C4-2B (cell line): ENCODE results near the gene GUSB.
"Not testable (repeated sequence)": the region's sequence is repeated elsewhere in the genome, so short reads cannot be mapped to it uniquely, and the experiment has no call there.

ENCODE experiments used
- H3K27ac ChIP-seq: fragments of 450-650 bp; 2 replicates; pipeline ENCODE4 v1.5.1; 2017
- CTCF ChIP-seq: fragments of 450-650 bp; conservative IDR thresholded peaks from 2 replicates; pipeline ENCODE4 v1.5.1; 2017; ENCODE audit warnings: mild to moderate bottlenecking
- ZFX ChIP-seq: fragments of 450-650 bp; IDR thresholded peaks from 2 replicates; pipeline ENCODE4 v1.6.1; 2017

The GUSB gene

GRCh38 chr7:65981965-65982792 is at the start of gene GUSB:
TSS of gene GUSB (minus strand) at chr7:65982213. CDS start at chr7:65982183, 30 bp downstream.
- TF ChIP-seq ZFX (peak; percentile 85; the same call in 1 of the 2 replicates), CTCF (no peak)
- peak within 1 kb of the TSS; percentile 86 for H3K27ac ChIP-seq

DNA sequence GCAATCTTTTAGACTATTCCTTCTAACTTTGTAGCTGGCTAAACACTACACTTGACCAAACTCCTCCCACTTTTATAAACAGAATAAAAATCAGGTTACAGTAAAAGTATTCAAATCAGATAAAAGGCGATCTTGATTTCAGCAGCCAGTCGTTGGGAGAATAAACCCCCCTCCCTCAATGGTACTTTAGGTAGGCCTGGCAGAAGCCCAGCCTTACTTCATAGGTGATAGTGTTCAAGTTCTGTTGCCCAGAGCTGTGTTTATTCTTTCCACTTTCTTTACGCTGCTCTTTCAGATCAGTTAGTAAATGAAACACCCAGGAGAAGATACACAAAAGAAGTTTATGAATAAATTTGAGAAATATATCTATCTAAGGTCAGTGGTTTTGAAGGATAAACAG is 46.3 kb upstream of the GUSB start:
- not testable (repeated sequence) for H3K27ac ChIP-seq

DNA sequence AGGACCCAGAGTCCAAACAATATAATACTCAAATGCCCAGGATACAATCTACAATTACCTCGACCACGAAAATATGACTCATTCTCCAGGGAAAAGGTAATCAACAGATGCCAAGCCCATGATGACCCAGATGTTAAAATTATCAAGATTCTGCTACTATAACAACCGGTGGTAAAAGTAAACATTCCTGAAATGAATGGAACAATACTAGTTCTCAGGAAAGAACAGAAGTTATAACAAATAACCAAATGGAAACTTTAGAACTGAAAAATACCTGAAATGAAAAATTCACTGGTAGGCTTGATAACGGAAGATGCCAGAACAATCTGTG is 34.1 kb upstream of the GUSB start:
- TF ChIP-seq CTCF = no peak
- TF ChIP-seq ZFX = no peak
- H3K27ac ChIP-seq = no peak overlapping the region

DNA sequence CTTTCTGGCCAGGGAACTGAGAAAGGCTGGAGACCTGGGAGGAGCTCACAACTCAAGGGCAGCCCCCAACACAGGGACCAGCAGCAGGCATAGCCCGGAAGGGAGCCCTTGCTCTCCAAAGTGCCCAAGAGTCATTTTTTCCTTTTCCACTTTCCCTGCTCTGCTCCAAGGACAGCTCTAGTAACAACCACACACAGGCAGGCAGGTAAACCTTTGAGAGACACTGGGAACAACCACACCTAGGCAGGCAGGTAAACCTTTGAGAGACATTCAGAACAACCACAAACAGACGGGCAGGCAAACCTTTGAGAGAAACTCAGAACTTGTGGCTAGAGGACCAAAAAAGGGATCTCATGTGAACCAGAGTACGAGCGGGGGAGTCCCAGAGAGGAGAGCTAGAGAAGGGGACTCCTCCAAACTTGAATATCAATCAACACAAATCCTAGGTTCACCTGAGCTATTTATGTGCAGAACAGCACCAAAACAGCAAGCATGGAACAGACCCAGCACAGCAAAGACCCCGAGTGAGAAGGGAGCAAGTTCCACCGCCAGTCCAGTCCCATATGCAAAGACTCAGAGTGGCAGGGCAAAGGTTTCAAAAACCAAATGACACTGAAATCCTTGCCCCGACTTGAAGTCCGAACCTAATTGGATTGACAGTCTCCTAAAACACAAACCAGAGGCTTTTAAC is 33.6 kb upstream of the GUSB start:
- no peak overlapping the region for H3K27ac ChIP-seq
- TF ChIP-seq CTCF (no peak), ZFX (no peak)

DNA sequence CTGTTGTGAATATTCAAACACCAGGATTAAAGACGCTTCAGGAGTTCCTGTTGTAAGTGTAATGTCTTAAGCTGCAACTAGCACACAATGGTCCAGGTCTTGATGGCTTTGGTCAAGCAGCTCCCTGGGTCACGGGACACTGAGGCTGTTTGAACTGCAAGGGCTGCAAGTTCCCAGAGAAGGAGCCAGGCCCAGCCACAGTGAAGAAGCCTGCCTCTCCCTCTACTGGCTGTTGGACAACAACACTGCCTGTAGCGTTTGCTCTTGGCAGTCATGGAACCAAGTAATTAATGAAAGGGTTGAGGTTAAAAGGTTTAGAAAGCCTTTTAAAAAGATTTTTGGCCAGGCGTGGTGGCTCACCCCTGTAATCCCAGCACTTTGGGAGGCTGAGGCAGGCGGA is 31.9 kb upstream of the GUSB start:
- TF ChIP-seq ZFX (no peak), CTCF (no peak; the same call in 1 of the 2 replicates)
- H3K27ac ChIP-seq = no peak overlapping the region

DNA sequence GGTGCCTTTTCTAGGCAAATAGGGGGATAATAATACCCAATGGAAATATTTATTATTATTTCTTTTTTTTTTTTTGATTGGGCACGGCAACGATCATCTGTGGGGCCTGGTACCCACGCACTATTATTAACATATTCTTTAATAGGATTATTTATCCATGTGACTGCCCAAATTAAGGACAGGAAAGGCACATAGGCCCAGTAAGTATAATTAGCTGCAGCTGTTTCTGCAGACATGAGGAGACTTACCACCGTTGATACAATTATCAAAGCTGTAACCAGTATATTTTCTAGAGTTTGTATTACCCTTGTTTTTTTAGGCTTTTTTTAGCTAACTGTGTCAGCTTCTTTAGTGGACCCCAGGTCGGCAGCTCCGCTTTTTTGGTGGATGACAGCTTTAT is 25.2 kb upstream of the GUSB start:
- H3K27ac ChIP-seq = no peak overlapping the region
- TF ChIP-seq CTCF (no peak), ZFX (no peak)

DNA sequence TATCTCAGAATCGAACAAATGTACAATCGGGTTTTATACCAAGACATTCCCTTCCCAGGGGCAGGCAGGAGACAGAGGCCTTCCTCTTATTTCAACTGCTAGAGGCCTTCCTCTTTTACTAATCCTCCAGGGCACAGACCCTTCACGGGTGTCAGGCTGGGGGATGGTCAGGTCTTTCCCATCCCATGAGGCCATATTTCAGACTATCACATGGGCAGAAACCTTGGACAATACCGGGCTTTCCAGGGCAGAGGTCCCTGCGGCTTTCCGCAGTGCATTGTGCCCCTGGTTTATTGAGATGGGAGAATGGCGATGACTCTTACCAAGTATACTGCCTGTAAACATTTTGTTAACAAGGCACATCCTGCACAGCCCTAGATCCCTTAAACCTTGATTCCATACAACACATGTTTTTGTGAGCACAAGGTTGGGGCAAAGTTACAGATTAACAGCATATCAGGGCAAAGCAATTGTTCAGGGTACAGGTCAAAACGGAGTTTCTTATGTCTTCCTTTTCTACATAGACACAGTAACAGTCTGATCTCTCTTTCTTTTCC is 23.2 kb upstream of the GUSB start:
- H3K27ac ChIP-seq = not testable (repeated sequence)

DNA sequence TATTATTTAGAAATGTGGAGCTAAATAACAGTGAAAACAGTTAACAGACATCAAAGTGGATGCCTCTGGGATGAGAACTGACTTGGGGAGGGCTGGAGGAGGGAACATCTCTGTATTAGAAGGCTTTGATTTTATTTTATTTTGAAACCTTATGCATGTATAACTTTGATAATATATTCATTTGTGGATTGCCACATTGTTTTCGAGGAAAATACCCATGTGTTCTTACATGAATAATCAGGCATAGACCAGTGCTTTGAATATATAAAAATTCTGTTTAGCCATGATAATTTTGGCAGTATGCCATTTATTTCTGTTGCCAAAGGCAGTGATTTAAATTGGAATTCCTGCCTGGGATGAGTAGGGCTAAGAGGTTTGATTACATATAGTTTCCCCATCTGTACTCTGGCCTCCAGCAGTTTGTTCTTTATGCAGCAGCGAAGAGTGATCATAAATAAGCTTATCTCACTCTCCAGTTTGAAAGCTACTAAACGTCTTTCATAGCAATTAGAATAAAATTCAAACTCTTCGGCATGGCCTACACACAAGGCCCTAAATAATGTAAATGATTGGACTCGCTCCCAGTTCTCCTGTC is 18.9 kb upstream of the GUSB start:
- H3K27ac ChIP-seq = not testable (repeated sequence)

GRCh38 chr7:65994984-65995383 is 13.0 kb upstream of the GUSB start:
- not testable (repeated sequence) for H3K27ac ChIP-seq
